Neural progenitor cell (in vitro differentiated cells): Measurements from ENCODE around the gene SIT1. TPM values are rescaled to one million over a fixed set of nuclear protein-coding genes. Genes with fewer than 3 reads are reported as not detected.
A peak's percentile ranks its signal among the peaks of the same experiment; 100 is the strongest.

Experiments used
- DNase-seq: peaks from one replicate; pipeline ENCODE4 v3.0.0-alpha.2; 2016; ENCODE audit warnings: low spot score
- H2AFZ ChIP-seq: fragments of 200-600 bp; sonication (generic); replicated peaks from 2 replicates; pipeline ENCODE4 v1.6.1; 2016; ENCODE audit warnings: antibody characterized with exemption
- H3F3A ChIP-seq: fragments of 200-600 bp; sonication (generic); 2 replicates; pipeline ENCODE4 v1.6.1; 2016; ENCODE audit warnings: antibody characterized with exemption, low read depth
- H3K27ac ChIP-seq: fragments of 200-600 bp; sonication (generic); 2 replicates; pipeline ENCODE4 v1.5.1; 2016; ENCODE audit warnings: mild to moderate bottlenecking
- H3K27me3 ChIP-seq: fragments of 200-600 bp; sonication (generic); 2 replicates; pipeline ENCODE4 v1.6.1; 2016; ENCODE audit warnings: mild to moderate bottlenecking, moderate library complexity
- H3K36me3 ChIP-seq: fragments of 200-600 bp; sonication (generic); 2 replicates; pipeline ENCODE4 v1.5.1; 2016
- H3K4me1 ChIP-seq: fragments of 200-600 bp; sonication (generic); 2 replicates; pipeline ENCODE4 v1.6.1; 2016; ENCODE audit warnings: mixed run types
- H3K4me2 ChIP-seq: fragments of 200-600 bp; sonication (generic); 2 replicates; pipeline ENCODE4 v1.6.1; 2016
- H3K4me3 ChIP-seq: fragments of 200-600 bp; sonication (generic); 2 replicates; pipeline ENCODE4 v1.5.1; 2016
- H3K79me2 ChIP-seq: fragments of 200-600 bp; sonication (generic); 2 replicates; pipeline ENCODE4 v1.6.1; 2016; ENCODE audit warnings: low read depth
- H3K9ac ChIP-seq: fragments of 200-600 bp; sonication (generic); 2 replicates; pipeline ENCODE4 v1.6.1; 2016
- H3K9me3 ChIP-seq: fragments of 200-600 bp; sonication (generic); 2 replicates; pipeline ENCODE4 v1.5.1; 2016; ENCODE audit warnings: low read depth
- H4K20me1 ChIP-seq: fragments of 200-600 bp; sonication (generic); 2 replicates; pipeline ENCODE4 v1.6.1; 2016; ENCODE audit warnings: low read depth
- H3K27ac Mint-ChIP-seq: 3 replicates; pipeline ENCODE4 v1.8.0; 2021; ENCODE audit warnings: mixed read lengths
- H3K27me3 Mint-ChIP-seq: 2 replicates; pipeline ENCODE4 v1.8.0; 2022; ENCODE audit warnings: low read depth, mild to moderate bottlenecking, inconsistent platforms, moderate library complexity, mixed read lengths; ENCODE audit not compliant: insufficient read depth
- H3K36me3 Mint-ChIP-seq: 3 replicates; pipeline ENCODE4 v1.8.0; 2021; ENCODE audit warnings: mixed read lengths
- H3K4me1 Mint-ChIP-seq: 3 replicates; pipeline ENCODE4 v1.8.0; 2021; ENCODE audit warnings: mixed read lengths
- H3K4me3 Mint-ChIP-seq: 3 replicates; pipeline ENCODE4 v1.8.0; 2021; ENCODE audit warnings: mild to moderate bottlenecking, moderate library complexity, mixed read lengths
- H3K9me3 Mint-ChIP-seq: 3 replicates; pipeline ENCODE4 v1.8.0; 2020; ENCODE audit warnings: mixed read lengths
- EZH2 ChIP-seq: fragments of 200-600 bp; sonication (generic); IDR thresholded peaks from 2 replicates; pipeline ENCODE4 v1.6.1; 2017; ENCODE audit warnings: antibody characterized with exemption, mild to moderate bottlenecking, moderate library complexity
- EZH2phosphoT487 ChIP-seq: fragments of 200-600 bp; sonication (generic); IDR thresholded peaks from 2 replicates; pipeline ENCODE4 v1.6.1; 2017; ENCODE audit warnings: antibody characterized with exemption
- total RNA-seq: library from RNA; depleted of rRNA; stranded (reverse); fragments of >200 nt; gene quantifications from 2 replicates; pipeline ENCODE4 v1.2.3, GENCODE V29; 2015; ENCODE audit warnings: low replicate concordance
- TF ChIP-seq, protein P1 (sequence below): fragments of 200-600 bp; sonication (generic); IDR thresholded peaks from 2 replicates; pipeline ENCODE4 v1.5.1; 2017; ENCODE audit warnings: antibody characterized with exemption, mild to moderate bottlenecking

The SIT1 gene
- total RNA-seq, 1 donor from 2014 or later: 0.86 TPM

DNA sequence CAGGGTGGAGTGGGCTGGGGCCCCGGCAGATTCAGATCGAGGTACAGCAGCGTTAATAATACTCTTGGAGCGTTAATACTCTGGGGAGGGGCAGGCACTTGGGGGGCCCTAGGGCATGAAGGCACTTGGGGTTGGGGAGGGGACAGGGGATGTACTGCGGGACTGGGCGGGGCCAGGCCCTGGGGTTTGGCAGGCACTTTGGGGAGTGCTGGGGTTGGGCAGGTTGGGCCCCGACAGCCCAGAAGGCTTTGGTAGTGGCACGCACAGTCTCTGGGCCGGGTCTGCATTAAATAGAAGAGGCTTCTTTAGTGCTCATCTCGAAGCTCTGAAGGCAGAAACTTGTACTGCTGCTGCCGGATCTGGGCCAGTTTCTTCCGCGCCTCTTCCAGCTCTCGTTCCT, 46.8 kb upstream of the SIT1 start:
- TF ChIP-seq, protein P1, sequence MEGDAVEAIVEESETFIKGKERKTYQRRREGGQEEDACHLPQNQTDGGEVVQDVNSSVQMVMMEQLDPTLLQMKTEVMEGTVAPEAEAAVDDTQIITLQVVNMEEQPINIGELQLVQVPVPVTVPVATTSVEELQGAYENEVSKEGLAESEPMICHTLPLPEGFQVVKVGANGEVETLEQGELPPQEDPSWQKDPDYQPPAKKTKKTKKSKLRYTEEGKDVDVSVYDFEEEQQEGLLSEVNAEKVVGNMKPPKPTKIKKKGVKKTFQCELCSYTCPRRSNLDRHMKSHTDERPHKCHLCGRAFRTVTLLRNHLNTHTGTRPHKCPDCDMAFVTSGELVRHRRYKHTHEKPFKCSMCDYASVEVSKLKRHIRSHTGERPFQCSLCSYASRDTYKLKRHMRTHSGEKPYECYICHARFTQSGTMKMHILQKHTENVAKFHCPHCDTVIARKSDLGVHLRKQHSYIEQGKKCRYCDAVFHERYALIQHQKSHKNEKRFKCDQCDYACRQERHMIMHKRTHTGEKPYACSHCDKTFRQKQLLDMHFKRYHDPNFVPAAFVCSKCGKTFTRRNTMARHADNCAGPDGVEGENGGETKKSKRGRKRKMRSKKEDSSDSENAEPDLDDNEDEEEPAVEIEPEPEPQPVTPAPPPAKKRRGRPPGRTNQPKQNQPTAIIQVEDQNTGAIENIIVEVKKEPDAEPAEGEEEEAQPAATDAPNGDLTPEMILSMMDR: no peak
- TF ChIP-seq EZH2phosphoT487 (no peak), EZH2 (no peak)
- Histone ChIP-seq H3K79me2 (no peaks in the 10 kb centered on the region), H3F3A (peaks cover 2% of the 10 kb centered on the region), H2AFZ (no peak overlapping the region), H3K36me3 (no peaks in the 10 kb centered on the region), H3K27me3 (no peaks in the 10 kb centered on the region), H3K27ac (no peak overlapping the region), H3K4me2 (no peak overlapping the region), H4K20me1 (peaks cover 4% of the 10 kb centered on the region), H3K4me3 (no peak overlapping the region), H3K9me3 (no peaks in the 10 kb centered on the region), H3K4me1 (no peaks in the 10 kb centered on the region), H3K9ac (no peak overlapping the region)
- Mint-ChIP-seq H3K27ac (no peak overlapping the region), H3K9me3 (no peaks in the 10 kb centered on the region), H3K4me3 (no peak overlapping the region), H3K4me1 (no peaks in the 10 kb centered on the region), H3K36me3 (peaks cover 11% of the 10 kb centered on the region), H3K27me3 (peaks cover 3% of the 10 kb centered on the region)
- DNase-seq: no peak

DNA sequence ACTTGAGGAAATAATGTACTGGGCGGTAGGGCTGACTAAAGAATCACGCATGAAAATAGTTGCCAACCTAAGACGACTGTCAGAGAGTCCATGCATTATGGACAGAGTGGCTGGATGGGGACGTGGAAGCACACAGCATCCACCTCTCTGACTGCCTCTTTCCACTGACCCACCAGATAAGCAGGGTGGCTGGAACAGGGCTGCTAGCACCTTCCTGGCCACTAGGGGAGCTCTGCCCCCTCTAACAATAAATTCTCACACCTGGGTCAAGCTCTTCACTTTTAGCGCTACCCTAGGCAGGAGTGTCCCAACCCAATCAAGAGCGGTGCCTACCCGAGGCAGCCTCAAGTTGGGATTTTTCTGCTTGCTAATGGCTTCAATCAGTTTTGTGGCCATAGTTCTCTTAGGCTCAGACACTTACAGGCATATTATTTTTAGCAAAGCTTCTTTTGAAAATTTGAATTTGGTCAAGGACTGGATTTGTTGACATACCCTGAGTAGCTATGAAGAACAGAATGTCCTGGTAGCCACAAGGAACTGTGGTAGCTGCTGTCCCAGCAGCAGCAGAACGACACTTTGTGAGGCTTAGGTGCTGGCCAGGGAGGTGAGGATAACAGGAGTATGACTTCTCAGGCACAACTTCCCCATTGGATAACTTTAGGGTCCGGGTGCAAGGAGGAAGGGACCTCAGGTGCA, 45.9 kb upstream of the SIT1 start:
- no peaks in the 10 kb centered on the region for H3K36me3 ChIP-seq
- H3K27ac ChIP-seq: no peak overlapping the region
- H4K20me1 ChIP-seq: peaks cover 4% of the 10 kb centered on the region
- Mint-ChIP-seq H3K36me3 (peaks cover 11% of the 10 kb centered on the region), H3K27ac (no peak overlapping the region), H3K9me3 (no peaks in the 10 kb centered on the region), H3K4me3 (no peak overlapping the region), H3K4me1 (peaks cover 4% of the 10 kb centered on the region), H3K27me3 (peaks cover 3% of the 10 kb centered on the region)
- no peaks in the 10 kb centered on the region for H3K4me1 ChIP-seq
- no peaks in the 10 kb centered on the region for H3K9me3 ChIP-seq
- no peak overlapping the region for H3K4me3 ChIP-seq
- H2AFZ ChIP-seq: no peak overlapping the region
- peak; percentile 70 for DNase-seq
- H3K4me2 ChIP-seq: no peak overlapping the region
- H3K27me3 ChIP-seq: no peaks in the 10 kb centered on the region
- H3K9ac ChIP-seq: no peak overlapping the region
- no peaks in the 10 kb centered on the region for H3K79me2 ChIP-seq
- TF ChIP-seq, protein P1: peak; percentile 86
- TF ChIP-seq EZH2phosphoT487 (no peak), EZH2 (no peak)
- H3F3A ChIP-seq: peaks cover 10% of the 10 kb centered on the region

DNA sequence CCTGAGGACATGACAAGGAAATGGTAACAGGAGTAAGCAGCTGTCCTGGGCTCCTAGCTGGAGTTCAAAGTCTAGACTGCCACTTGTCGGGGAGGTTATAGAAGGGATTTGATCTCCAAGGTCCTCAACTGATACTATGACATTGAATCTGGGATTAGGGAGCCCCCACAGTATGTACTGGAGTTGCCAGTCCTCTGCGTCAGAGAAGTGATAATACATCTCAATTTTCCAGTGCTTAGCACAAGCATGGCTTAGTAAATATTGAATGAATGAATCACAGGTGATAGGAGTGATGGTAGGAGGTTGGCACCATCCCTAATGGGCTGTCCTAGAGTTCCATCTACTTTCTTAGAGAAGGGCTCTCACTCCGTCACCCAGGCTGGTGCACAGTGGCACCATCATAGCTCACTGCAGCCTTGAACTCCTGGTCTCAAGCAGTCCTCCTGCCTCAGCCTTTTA, 45.2 kb upstream of the SIT1 start:
- peaks cover 6% of the 10 kb centered on the region for H3K27me3 Mint-ChIP-seq
- TF ChIP-seq, protein P1: no peak
- TF ChIP-seq EZH2 (no peak), EZH2phosphoT487 (no peak)
- H3K4me1 Mint-ChIP-seq: peaks cover 10% of the 10 kb centered on the region
- peaks cover 16% of the 10 kb centered on the region for H3F3A ChIP-seq
- DNase-seq: no peak
- H3K27ac Mint-ChIP-seq: no peak overlapping the region
- no peaks in the 10 kb centered on the region for H3K9me3 ChIP-seq
- no peaks in the 10 kb centered on the region for H3K79me2 ChIP-seq
- H3K4me3 ChIP-seq: no peak overlapping the region
- H3K36me3 ChIP-seq: no peaks in the 10 kb centered on the region
- H3K36me3 Mint-ChIP-seq: peaks cover 11% of the 10 kb centered on the region
- peaks cover 4% of the 10 kb centered on the region for H4K20me1 ChIP-seq
- no peak overlapping the region for H3K4me2 ChIP-seq
- no peak overlapping the region for H3K4me3 Mint-ChIP-seq
- H2AFZ ChIP-seq: no peak overlapping the region
- no peak overlapping the region for H3K27ac ChIP-seq
- peaks cover 4% of the 10 kb centered on the region for H3K4me1 ChIP-seq
- no peaks in the 10 kb centered on the region for H3K27me3 ChIP-seq
- H3K9ac ChIP-seq: no peak overlapping the region
- no peaks in the 10 kb centered on the region for H3K9me3 Mint-ChIP-seq
